GM19043 (cell line): ENCODE results near the gene CAMK1G.

Source experiments
- ATAC-seq: cut with Tn5 transposase; IDR thresholded peaks from one replicate; pipeline ENCODE4 v1.9.1; 2021; ENCODE audit warnings: low read depth; ENCODE audit not compliant: unreplicated experiment

CAMK1G gene

DNA sequence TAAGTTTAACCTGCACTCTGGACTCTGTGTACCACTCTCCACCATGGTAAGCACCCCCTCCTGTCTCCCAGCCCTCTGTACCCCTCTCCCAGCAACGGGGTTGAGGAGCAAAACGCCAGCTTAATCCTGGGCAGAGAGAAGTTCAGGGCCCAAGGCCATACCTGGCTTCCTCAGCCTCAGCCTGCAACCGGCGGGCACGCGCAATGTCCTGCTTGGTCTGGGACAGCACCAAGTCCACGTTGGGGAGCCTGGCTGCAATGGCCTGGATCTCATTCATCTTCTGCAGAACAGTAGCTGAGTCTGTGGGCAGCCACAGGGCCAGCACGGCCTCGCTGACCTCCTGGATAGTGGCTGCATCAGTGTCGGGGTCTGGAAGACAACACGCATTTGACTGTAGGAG lies 34.8 kb downstream of the CAMK1G start:
- no peak for ATAC-seq

GRCh38 chr1:209618756-209619420 lies 35.4 kb downstream of the CAMK1G start:
- no peak for ATAC-seq

DNA sequence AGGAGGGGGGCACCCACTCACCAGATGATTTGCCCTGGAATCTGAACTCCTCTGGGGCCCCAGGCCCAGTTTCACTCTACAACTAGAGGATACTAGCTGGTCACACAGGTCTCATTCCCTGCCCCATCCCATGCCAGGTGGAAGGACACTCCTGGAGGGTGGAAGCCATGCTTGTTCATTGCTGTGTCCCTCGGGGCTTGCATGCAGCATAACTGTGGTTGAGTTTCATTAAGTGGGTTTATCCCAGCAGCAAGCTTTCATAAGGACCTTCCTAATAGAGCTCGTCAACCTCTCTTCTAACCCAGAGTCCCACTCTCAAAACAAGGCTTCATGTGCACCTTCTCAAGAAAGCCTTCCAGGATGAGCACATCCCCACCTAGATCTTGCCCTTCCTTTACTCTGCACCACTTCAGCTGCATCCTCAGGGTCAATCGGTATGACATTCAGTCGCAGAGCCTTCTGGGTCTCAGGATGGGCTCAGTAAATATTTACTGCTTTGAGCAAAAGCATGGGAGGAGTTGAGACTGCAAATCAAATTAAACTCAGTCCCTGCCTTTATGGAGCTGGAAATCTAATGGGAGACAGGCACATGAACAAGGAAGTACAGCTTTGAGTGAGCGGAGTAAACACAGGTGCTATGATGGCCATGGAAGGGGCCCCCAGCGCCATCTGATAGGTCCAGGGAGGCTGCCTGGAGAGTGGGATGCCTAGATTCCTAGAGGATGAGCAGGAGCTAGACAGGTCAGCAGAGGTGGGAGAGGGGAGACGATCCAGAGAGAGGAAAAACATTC lies 36.4 kb downstream of the CAMK1G start:
- ATAC-seq = no peak

DNA sequence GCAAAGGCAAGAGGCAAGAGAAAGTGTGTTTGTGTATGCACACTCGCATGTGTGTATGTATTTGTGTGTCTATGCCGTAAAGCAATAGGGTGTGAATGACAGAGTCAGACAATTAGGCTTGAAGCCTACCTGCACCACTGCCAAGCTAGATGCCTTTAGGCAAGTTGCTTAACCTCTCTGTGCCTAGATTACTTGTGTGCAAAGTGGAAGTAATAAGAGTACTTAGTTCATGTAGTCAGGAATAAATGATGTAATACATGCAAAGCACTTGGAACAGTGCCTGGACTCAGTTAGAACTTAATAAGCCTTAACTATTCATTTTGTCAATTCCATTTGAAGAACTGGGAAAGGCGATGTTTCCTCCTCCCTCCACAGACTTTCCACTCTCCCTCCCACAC lies 37.0 kb downstream of the CAMK1G start:
- ATAC-seq = no peak

DNA sequence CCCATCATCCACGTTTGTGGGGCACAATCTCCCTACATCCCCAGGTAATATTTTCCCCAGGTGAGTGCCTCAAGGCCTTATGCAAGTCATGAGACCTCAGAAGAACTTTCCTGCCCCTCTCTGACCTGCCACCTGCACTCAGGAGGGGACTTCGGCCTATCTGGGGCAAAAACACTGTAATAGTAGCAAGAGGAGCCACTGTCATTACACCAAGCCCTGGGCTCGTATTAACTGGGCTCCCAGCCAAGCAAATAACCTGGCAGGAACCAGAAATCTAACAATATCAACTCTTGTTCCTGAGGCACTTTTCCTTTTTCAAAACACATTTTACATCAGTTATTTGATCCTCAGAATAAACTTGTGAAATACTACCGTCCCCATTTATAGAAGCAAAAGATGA lies 37.8 kb downstream of the CAMK1G start:
- ATAC-seq = no peak

DNA sequence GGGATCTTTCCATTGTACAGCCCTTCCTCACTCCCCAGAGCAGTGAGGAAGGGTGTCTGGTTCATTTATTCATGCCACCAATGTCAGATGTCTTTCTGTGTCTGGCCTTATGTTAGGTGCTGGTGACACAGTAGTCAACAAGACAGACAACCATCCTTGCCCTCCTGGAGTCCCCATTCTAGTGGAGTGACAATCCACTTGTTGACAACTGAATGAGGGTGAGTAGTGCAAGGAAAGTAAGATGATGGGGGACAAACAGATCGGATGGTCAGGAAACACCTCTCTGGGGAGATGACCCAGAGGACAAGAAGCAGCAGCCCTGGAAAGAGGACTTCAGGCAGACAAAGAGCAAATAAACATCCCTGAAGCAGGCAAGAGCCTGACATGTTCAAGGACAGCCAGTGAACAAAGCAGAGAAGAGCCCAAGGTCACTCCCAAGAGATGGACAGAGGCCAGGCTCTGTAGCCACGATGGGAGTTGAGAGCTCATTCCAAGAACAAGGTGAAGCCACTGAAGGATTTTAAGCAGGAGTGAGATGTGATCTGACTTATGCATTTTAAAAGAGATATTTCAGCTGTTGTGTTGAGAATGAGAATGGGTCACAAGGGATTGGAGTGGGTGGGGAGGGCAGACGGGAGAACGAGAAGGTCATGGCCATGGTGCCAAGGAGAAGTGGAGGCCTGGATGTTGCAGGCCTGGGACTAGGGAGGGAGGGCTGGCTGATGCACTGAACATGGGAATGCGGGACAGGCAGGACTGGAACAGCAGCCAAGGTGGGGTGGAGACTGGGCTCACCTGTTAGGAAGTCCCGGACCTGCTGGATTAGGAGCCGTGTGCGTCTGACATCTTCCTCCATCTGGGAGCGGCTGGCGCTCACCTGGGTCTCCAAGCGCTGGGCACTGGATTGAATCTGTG lies 38.5 kb downstream of the CAMK1G start:
- ATAC-seq = no peak

GRCh38 chr1:209622841-209623829 lies 39.6 kb downstream of the CAMK1G start:
- no peak for ATAC-seq

DNA sequence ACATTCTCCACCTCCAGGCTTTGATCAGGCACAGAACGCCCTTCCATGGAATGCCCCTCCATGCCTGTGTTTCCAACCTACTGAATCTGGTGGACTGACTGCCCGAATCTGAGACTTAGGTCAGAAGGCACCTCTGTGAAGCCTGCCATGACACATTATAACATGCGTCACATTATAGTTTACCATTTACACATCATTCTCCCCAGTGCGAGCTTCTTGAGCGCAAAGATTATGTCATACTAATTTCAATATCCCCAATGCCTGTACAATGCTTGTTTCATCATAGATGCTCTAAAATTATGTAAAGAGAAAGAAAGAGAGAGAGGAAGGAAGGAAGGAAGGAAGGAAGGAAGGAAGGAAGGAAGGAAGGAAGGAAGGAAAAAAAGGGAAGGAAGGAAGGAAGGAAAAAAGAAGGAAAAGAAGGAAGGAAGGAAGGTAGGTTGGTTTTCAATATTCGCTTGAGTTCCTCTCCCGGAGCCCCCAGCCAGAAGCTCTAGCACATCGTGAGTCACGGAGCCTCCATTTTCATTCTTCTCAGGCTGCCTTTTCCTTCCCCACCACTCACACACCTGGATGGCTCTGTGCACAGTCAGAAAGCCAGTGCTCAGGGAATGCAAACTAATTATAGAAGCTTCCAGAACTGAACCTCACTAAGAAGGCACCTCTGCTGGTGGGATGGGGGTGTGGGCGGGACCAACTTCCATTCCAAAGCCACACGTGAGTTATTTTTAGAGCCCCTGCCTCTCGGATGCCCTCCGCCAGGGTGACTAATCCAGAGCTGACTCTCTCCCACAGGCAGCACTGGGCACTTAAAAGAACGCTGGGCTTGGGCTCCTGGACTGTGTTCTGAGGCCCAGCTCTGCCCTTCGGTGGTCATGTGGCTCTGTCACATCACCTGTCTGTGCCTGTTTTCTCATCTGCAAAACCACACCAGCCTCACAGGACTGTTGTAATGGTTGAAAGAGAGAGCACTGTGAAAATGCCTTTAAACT lies 41.3 kb downstream of the CAMK1G start:
- no peak for ATAC-seq

DNA sequence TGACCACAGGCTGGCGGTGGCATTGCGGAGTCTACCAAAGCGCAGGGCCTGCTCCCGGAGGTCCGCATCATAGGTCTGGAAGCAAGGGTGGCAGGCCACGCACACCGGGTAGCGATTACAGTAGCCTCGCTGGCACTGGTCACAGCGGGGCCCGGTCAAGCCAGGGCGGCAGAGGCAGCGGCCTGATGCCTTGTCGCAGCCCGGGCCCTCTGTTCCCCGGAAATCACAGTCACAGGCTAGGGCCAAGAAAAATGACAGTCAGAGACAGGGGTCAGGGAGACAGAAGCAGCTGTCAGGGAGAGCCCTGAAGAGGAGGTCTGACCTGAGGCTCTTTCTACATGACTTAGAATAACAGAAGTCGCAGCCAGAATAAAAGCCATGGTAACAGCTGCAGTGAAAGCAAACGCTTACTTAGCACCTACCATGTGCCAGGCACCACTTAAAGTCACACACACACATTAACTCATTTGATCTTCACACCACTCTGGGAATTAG lies 42.3 kb downstream of the CAMK1G start:
- no peak for ATAC-seq

DNA sequence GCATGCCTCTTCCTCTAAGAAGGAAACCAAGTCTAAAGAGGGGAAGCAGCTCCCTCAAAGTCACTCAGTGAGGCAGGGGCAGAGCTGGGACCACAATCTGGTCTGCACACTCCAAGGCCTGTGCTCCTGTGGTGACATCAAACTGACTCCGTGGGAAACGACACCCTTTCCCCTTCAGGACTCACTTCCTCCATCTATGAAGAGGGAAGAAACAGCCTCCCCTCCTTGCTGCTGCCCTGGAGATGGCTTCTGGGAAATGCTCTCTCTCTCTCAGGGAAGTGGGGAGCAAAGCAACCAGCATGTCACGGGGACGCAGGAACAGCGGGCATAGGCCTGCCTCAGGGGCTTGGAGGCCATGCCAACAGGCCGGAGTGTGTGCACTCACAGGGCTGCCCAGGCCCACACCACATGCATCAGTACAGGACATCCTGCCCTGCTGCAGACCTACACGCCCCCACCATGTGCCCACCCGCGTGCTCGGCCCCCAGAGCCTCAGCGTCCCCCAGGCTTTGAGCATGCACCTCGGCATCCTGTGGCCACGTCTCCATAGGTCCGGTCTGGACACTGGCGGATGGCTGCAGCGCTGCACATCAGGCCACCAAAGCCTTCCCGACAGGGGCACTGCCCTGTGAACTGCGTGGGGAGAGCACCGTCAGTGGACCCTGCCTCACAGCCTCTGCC lies 43.0 kb downstream of the CAMK1G start:
- ATAC-seq = no peak

GRCh38 chr1:209627027-209627731 lies 43.7 kb downstream of the CAMK1G start:
- peak; percentile 23 for ATAC-seq

- ATAC-seq = peak; percentile 71
Measured at GRCh38 chr1:209627732-209628196, 44.2 kb downstream of the CAMK1G start.

DNA sequence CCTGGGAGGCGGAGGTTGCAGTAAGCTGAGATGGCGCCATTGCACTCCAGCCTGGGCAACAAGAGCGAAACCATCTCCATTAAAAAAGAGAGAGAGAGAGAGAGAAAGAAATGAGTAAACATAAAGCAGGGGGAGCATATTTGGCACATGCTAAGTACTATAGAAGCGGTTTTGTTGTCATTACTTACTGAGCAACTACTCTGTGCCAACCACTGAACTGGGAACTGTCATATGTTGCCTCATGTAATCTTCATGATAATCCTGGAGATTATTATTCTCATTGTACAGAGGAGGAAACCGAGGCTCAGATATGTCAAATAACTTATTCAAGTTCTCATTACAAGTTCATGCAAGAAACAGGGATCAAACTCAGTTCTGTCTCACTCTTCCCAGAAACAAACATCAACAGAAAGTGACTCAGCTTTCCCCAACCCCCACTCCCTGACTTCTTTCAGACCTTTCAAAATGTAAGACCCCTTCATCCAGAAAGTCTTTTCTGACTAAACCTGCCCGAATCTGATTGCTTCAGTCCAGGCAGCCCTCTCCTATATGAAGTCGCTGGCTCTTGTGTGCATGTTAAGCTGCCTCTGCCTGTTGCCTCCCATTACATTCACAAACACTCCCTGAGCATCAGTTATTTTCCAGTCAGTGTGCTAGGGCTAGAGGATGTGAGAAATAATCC lies 45.2 kb downstream of the CAMK1G start:
- no peak for ATAC-seq

GRCh38 chr1:209629621-209630382 lies 46.3 kb downstream of the CAMK1G start:
- no peak for ATAC-seq

GRCh38 chr1:209630383-209631225 lies 47.1 kb downstream of the CAMK1G start:
- ATAC-seq = no peak
